GM18498 (cell line): ENCODE data around the gene TPX2.
A peak's percentile ranks its signal among the peaks of the same experiment; 100 is the strongest.
"Not testable (repeated sequence)": the region's sequence is repeated elsewhere in the genome, so short reads cannot be mapped to it uniquely, and the experiment has no call there.

Experiments
- ATAC-seq: cut with Tn5 transposase; IDR thresholded peaks from one replicate; pipeline ENCODE4 v1.9.1; 2021; ENCODE audit warnings: mild to moderate bottlenecking, moderate library complexity; ENCODE audit not compliant: unreplicated experiment

TPX2 gene

DNA sequence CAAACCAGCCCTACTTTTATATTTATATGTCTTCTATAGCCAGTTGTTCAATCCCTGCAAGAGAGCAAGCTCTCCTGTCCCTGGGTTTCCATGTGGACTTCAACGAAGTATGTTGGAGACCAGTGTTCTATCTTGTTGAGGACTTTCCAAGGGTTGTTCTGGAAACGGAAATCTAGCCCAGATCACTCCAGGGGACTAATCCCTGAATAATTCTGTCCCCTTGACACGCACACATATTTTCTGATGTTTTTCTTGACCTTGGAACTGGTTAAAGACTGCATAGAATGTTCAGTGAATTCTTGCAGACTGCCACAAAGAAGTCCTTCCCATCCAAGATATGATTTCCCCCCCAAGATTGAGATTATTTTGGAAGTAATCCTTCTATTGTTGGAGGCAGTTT, 70.6 kb downstream of the TPX2 start:
- ATAC-seq: no peak

DNA sequence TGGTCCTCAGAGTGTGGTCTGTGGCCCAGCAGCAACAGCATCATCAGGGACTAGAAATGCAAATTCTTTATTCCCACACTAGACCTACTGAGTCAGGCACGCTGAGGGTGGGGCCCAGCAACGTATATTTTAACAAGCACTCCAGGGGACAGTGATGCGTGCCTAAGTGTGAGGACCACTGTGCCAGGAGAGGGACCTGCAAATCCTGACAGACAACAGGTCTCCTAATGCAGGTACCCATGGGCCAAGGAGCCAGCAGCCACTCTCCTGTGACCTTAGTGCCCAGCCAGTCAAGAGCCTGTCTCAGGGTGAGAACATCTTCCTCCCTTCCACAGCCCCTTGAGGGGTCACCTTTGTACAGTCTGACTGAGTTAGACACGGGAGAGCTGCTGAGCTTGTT, 72.1 kb downstream of the TPX2 start:
- ATAC-seq: no peak

DNA sequence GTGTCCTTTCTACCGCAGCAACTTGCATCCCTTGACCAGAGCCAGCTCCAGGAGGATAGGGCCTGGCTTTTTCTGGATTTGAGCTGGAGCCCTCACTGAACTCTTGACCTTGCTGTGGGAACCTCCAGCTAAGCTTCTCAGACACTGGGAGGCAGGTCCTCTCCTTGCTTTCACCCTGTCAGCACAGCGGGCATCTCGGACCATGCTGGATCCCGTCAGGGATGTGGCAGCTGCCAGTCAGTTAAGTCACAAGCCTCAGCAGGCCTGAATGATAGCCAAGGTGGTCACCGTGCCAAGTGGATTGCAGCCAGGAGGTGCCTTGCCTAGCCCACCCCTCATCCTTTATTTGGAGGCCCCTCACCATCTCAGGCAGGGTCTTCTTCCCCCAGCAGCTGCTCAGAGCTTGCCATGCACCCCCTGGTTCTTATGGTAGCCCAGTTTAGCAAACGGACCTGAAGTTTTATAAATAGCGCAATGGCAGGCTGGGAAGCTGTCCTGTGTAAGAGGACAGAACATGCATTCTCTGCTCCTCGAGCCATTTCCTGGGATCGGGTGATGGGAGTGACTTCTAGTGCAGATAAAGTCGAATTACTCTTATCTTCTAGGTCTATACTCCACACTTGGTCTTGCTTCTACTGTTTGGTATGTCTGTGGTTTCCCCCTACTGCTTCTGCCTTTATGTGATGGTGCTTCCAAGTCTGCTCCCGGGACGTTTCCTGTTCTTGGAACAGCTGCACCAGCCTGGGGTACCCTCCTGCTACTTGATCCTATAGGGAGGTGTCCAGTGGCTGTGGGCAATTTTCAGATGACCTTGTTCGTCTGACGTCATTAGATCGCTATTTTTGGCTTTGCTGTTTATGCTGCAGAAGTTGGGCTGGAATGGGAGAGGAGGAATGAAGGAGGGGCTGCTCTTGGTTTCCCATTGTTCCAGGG, 73.0 kb downstream of the TPX2 start:
- ATAC-seq: no peak

DNA sequence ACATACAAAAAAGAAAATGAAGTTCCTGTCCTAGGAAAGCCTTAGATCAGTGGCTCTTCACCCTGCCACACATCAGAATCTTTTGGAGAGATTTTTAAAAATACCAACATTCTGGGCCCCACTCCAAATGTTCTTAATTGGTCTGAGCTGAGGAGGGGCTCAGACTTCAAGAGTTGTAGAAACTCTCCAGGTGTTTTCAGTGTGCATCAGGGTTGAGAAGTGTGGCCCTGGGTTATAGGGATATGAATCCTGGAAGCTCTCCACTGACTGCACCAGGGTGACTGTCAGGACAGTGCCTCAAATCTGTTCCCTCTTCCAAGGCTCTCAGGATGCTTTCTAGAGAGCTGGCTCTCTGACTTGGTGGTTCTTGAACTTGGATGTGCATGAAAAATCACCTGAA, 74.5 kb downstream of the TPX2 start:
- ATAC-seq: no peak

DNA sequence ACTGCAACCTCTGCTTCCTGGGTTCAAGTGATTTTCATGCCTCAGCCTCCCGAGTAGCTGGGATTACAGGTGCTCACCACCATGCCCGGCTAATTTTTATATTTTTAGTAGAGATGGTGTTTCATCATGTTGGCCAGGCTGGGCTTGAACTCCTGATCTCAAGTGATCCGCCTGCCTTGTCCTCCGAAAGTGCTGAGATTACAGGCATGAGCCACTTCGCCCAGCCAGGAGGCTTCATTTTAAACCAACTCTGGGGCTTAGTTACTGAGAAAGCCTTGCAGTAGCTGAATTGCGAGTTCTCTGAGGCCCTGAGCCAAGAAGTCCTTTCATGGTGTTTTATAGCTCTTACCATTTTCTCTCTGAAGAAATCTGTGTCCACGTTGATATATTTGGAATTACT, 75.1 kb downstream of the TPX2 start:
- ATAC-seq: not testable (repeated sequence)

DNA sequence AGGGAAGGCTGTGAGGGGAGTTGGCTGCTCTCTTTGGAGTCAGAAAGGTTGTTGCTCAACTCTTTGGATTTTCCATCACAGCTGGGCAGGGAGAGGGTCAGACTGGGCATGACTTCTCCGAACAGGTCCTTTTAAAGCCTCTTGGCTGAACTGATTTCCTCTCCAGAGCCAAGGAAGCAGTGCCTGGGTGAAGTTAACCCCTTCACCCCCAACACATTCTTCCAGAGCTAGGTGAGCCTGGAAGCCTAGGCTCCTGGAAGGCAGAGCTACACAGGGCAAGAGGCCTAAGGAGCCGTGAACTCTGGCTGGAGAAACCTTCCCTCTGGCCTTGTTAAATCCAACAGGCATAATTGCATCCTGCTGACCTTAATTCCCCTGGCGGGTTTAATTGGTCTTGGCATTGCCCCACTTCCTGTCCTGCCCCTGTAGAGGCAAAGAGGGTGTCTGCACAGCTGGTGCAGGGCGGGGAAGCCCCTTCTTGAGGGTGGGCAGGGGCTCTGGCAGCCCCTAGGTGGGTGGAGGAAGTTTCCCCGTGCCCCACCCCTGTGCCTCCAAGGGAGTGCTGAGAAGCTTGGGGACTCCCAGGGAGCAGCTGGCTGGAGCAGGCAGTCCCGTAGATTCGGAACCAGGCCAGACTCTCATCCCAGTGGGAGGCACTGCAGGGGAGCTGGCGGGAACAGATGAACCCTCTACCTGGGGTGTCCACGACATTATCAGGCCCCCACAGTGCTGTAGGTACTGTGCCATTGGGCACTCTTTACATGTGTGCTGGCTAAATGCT, 76.5 kb downstream of the TPX2 start:
- no peak for ATAC-seq

DNA sequence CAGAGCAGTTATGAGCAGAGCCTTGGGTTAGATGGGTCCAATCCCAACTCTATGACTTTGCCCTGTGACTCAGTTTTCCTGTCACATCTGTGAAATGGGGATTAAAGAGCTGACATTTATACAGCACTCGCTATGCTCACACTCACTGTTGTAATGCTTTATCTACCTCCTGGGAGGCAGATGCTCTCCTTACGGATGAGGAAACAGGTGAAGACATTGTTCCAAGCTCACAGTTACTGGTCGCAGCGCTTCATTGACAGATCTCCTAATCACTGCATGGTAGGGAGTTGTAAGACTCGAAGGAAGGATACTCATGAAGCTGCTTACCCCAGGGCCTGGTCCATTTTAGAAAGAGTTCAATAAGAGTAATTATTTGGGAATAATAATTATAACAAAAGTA, 77.1 kb downstream of the TPX2 start:
- no peak for ATAC-seq

DNA sequence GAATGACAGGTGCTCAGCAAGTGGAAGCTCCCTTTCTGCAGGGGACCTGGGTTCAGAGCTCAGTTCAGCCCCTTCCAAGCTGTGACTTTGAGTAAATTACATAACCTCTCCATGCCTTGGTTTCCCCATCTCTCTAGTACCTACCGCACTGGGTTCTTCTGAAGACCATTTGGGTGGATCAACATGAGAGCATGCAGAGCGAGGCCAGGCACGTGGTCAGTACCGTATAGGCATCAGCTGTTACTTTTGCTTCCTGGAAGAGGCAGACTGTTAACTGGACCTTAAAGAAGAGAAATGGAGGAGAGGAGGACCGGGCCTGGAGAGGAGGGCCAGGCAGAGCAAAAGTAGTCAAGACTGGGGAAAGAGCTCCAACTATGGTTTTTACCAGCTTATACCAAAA, 78.4 kb downstream of the TPX2 start:
- ATAC-seq: no peak

DNA sequence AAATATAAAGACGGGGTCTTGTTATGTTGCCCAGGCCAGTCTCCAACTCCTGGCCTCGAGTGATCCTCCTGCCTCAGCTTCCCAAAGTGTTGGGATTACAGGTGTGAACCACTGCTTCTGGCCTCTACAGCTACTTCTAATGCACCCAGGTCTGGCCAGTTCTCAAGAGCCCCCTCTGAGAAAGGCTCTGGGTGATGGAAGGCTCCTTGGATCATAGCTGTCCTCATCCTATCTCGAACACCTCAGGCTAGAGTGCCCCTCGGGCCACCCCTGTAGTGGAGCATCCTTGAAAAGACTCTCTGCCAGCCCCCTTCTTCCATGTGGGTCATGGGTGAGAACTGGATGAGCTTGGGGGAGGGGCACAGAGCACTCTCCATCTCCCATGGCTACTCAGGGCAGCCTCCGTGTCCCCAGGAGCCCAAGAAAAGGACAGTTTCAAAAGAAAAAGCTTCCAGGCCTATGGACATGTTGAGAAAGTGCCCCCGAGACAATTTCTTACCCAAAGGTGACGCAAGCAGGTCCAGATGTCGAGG, 79.4 kb downstream of the TPX2 start:
- no peak for ATAC-seq

DNA sequence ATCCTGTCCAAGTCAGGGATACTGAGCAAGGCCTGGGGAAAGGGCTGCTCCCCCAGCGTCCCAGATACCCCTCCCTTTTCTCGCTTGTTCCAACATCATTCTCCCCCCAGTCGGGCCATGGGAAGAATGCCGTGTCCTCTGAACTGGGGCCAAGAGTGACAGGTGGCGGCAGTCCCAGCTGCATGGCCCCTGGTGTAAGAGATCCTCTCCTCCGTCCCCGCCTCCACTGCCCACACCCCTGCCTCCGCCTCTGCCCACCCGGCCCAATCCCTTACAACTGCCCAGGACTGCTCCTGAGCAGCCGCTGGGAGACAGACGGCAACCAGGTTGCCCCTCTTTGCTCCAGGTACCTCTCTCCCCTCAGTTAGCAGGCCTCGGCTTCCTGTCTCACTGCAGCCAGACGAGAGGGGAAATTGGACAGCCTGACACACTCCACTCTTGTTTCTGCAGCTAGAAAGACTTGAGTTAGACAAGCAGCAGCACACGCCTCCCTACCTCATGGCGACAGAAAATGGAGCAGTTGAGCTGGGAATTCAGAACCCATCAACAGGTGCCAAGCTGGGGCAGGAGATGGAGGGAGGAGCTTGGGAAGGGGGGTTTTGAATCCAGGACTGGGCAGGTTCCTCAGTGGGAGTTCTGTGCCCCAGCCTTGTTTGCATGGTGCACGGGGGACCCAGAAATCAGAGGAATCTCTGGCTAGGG, 80.1 kb downstream of the TPX2 start, which contains the start of gene MYLK2:
Gene MYLK2 (plus strand): TSS at position 274 of the 702 bp plus-strand sequence. CDS start 225 bp downstream, at position 499.
- no peak for ATAC-seq

DNA sequence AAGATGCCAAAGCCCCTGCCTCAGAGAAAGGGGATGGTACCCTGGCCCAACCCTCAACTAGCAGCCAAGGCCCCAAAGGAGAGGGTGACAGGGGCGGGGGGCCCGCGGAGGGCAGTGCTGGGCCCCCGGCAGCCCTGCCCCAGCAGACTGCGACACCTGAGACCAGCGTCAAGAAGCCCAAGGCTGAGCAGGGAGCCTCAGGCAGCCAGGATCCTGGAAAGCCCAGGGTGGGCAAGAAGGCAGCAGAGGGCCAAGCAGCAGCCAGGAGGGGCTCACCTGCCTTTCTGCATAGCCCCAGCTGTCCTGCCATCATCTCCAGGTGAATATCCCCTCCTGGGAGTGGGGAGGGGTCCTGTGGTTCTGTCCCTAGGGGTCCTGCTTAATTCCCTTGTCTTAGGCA, 81.1 kb downstream of the TPX2 start:
- ATAC-seq: no peak

DNA sequence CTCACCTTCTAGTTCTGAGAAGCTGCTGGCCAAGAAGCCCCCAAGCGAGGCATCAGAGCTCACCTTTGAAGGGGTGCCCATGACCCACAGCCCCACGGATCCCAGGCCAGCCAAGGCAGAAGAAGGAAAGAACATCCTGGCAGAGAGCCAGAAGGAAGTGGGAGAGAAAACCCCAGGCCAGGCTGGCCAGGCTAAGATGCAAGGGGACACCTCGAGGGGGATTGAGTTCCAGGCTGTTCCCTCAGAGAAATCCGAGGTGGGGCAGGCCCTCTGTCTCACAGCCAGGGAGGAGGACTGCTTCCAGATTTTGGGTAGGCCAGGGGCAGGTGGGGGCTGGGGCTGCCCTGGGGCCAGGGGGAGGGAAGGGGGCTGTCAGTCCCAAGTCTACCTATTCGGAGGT, 82.3 kb downstream of the TPX2 start:
- ATAC-seq: no peak

DNA sequence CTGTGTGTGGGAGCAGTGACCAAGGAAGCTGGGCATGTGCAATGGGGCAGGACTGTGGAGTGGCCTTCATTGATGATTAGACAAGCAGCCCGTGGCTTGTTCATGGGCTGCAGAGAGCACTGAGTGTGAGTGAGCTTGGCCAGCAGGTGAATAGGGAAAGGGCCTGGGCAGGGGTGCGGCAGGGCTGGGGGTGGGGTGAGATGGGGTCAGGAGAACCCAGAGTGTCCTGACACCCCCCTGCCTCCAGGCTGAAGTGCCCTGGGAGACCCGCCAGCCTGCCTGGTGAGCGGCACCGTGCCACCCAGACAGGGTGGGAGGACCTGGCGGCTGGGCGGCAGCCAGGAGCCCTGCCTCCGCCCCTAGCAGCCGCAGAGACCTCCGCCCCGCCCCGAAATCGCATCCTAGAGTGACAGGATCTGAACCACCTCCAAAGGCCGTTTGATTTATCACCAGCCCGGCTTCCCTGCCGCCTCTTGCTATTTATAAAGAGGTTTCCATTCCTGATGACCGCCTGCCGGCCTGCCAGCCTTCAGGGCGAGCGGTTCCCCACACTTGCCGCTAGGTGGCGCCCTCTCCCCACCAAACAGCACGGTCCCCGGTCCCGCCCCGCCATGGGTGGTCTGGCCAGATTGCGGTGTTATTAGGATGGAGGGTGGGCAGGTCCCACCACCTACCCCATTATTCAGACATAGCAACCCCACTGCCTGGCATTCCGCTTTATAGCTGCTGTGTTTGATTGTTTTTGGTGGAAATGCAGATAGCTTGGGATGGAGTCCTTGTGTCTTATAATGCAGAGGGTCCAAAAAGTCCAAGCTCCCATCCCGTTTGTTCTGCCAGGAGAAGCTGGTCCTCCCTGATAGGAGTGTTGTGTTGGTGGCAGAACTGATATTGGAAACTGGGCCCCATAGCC, 83.6 kb downstream of the TPX2 start:
- peak; percentile 77 for ATAC-seq

DNA sequence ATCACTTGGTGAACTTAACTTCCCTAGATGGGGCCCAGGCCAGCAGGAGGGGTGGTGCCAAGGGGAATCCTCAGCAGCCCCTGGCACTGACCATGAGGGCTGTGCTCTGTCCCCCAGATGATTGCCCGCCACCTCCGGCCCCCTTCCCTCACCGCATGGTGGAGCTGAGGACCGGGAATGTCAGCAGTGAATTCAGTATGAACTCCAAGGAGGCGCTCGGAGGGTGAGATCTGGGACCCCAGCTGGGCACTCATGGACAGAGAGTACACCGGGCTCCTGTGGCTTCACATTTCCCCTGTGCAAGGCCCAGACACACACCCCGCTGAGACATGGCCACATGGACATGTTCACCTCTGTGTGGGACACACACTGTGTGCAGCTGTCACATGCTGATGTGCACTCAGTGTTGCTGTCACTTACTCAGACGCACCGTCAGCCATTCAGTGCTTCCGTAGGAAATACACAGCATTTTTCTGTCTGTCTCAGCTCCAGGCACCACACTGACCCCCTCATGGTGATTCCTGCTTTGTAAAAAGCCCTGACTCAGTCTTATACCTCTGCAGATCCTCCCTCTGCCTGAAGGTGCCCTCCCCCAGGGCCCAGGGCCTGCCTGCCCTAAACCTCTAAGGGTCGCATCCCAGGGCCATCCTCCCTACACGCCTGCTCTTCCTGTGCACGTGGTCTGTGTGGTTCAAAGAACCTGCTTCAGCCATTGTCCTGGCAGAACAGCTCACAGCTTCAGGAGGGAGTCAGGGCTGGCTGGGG, 84.5 kb downstream of the TPX2 start:
- no peak for ATAC-seq

DNA sequence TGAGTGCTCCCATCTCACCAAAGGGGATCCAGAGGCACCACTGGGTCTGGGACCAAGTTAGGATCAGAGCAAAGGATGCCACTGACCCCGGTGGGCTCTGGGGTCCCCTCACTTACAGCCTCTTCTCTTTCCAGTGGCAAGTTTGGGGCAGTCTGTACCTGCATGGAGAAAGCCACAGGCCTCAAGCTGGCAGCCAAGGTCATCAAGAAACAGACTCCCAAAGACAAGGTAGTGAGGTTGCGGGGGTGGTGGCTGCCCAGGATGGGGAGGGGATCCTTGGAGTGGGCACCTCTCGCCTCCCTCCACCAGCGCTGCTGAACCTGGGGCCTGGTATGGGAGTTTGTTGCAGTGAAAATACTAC, 85.0 kb downstream of the TPX2 start:
- ATAC-seq: no peak

DNA sequence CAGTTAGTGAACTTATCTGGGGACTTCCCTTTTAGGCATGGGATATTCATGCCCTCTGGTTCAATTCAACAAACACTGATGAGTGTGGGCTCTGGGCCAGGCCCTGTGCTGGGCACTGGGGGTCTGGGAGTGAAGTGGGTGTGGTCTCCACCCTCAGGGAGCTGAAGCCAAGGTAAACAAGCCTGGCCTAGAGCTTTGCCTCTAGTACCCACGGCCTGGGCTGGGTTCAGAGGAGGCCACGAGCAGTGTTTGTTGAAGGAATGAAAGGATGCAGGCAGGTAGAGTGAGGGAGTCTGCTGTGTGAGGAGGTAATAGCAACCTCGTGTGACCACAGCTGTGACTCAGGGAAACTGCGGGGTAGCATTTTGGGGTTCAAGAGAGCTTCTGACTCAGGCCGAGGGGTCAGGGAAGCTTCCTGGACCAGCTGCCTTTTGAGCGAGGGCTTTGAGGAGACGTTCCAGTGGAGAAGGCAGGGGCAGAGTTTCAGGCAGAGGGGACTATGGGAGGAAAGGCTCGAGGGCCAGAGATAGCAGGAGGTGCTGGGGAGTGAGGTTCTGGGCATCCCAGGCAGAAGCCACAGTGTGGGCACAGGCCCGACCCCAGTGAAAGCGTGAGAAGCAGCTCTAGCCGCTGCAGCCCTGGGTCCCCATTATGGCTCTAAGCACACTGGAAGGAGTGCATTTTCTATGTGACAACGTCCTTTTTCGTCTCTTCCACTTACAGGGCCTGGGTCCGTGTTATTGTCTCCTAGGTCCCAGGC, 85.6 kb downstream of the TPX2 start:
- no peak for ATAC-seq

DNA sequence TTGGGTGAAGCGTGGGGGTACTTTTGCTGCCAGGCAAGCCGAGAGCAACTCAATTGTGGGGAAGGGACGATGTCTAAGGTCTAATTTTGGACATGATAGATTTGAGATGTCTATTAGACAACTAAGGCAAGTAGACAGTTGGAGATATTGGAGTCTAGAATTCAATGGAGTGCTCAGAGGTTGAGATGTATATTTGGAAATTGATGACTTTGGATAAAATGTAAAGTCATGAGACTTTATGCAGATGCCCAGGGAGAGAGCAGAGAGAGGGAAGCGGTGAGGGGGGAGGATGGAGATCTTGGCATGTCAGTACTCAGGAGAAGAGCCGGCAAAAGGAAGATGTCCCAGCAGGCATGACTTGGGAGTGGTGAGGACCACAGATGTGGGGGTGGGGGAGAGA, 87.0 kb downstream of the TPX2 start:
- ATAC-seq: no peak

DNA sequence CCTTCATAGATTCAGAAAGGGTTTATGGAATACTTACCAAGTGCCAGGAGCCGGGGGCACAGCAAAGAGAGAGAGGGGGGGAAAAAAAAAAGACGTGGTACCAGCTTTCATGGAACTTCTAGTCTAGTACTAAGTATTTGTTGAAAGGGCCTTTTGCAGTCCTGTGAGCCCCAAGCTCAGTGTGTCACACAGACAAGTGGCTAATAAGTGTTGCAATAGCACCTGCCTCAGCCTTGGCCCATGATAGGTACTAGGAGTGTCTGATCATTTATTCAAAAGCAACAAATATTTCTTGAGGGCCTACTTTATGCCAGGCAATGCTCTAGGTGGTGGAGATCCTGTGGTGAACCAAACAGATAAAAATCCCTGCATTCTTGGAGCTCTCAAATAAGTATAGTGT, 88.0 kb downstream of the TPX2 start:
- no peak for ATAC-seq

DNA sequence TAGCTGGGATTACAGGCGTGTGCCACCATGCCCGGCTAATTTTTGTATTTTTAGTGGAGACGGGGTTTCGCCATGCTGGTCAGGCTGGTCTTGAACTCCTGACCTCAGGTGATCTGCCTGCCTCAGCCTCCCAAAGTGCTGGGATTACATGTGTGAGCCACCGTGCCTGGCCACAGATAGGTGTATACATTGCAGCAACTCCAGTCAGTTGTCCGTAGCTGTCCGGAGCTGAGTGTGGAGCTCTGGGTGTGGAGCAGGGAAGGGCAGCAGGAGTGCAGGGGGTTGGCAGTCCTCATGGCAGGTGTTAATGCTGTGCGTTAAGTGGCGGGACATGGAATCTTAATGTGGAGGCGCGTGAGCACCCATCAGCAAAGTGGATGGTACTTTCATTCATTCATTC, 88.9 kb downstream of the TPX2 start:
- ATAC-seq: not testable (repeated sequence)
